C4-2B (cell line): ENCODE measurements around the gene KRT79.

Source experiments
- CTCF ChIP-seq: fragments of 450-650 bp; conservative IDR thresholded peaks from 2 replicates; pipeline ENCODE4 v1.5.1; 2017; ENCODE audit warnings: mild to moderate bottlenecking
- ZFX ChIP-seq: fragments of 450-650 bp; IDR thresholded peaks from 2 replicates; pipeline ENCODE4 v1.6.1; 2017

- TF ChIP-seq CTCF (no peak), ZFX (no peak)
Observed at GRCh38 chr12:52836042-52836466, 1.9 kb upstream of the KRT79 start.
